HUES64 (cell line): ENCODE measurements around the gene PHAF1.

Source experiments
- H3K27ac ChIP-seq: 2 replicates; pipeline ENCODE4 v1.7.0; 2013; ENCODE audit warnings: low read depth, low read length, inconsistent platforms
- H3K27me3 ChIP-seq: 2 replicates; pipeline ENCODE4 v1.6.1; 2013; ENCODE audit warnings: mild to moderate bottlenecking, low read length; ENCODE audit not compliant: insufficient read depth
- H3K36me3 ChIP-seq: 2 replicates; pipeline ENCODE4 v1.6.1; 2013; ENCODE audit warnings: mild to moderate bottlenecking, low read length; ENCODE audit not compliant: insufficient read depth
- H3K4me1 ChIP-seq: 2 replicates; pipeline ENCODE4 v1.6.1; 2013; ENCODE audit warnings: mild to moderate bottlenecking, low read length, moderate library complexity; ENCODE audit not compliant: insufficient read depth
- H3K4me3 ChIP-seq: 2 replicates; pipeline ENCODE4 v1.5.1; 2013; ENCODE audit warnings: mild to moderate bottlenecking, low read length, moderate library complexity
- H3K9ac ChIP-seq: 2 replicates; pipeline ENCODE4 v1.6.1; 2013; ENCODE audit warnings: mild to moderate bottlenecking, low read depth, low read length
- H3K9me3 ChIP-seq: 2 replicates; pipeline ENCODE4 v1.6.1; 2013; ENCODE audit warnings: low read depth, low read length; ENCODE audit not compliant: insufficient read depth
- WGBS: fragments of 150-250, 120-280 bp; methylation state at CpG from one replicate; pipeline ENCODE4 v1.1.7; 2013; ENCODE audit warnings: missing lambda C conversion rate; 5-methylcytosine and 5-hydroxymethylcytosine counted together

PHAF1 gene

GRCh38 chr16:67087803-67088202 is 21.9 kb upstream of the PHAF1 start:
- Histone ChIP-seq H3K4me3 (no peak overlapping the region), H3K9ac (no peak overlapping the region), H3K36me3 (peaks cover 11% of the 10 kb centered on the region; the same call in 1 of the 2 replicates), H3K27me3 (no peaks in the 10 kb centered on the region), H3K9me3 (no peaks in the 10 kb centered on the region), H3K27ac (no peak overlapping the region), H3K4me1 (no peaks in the 10 kb centered on the region; the same call in 1 of the 2 replicates)

GRCh38 chr16:67088551-67088950 is 21.2 kb upstream of the PHAF1 start:
- no peak overlapping the region for H3K9ac ChIP-seq
- WGBS: 88% methylated on average over 4 of the region's 4 CpGs
- no peaks in the 10 kb centered on the region; the same call in 1 of the 2 replicates for H3K4me1 ChIP-seq
- H3K4me3 ChIP-seq: no peak overlapping the region
- H3K27ac ChIP-seq: no peak overlapping the region
- no peaks in the 10 kb centered on the region for H3K27me3 ChIP-seq
- peaks cover 8% of the 10 kb centered on the region; the same call in 1 of the 2 replicates for H3K36me3 ChIP-seq
- no peaks in the 10 kb centered on the region for H3K9me3 ChIP-seq

GRCh38 chr16:67089101-67089500 is 20.6 kb upstream of the PHAF1 start:
- no peak overlapping the region for H3K4me3 ChIP-seq
- no peaks in the 10 kb centered on the region for H3K27me3 ChIP-seq
- H3K27ac ChIP-seq: no peak overlapping the region
- H3K9me3 ChIP-seq: no peaks in the 10 kb centered on the region
- no peak overlapping the region for H3K9ac ChIP-seq
- no peaks in the 10 kb centered on the region; the same call in 1 of the 2 replicates for H3K4me1 ChIP-seq
- peaks cover 6% of the 10 kb centered on the region; the same call in 1 of the 2 replicates for H3K36me3 ChIP-seq

GRCh38 chr16:67091906-67092566 is 17.7 kb upstream of the PHAF1 start:
- no peaks in the 10 kb centered on the region for H3K27me3 ChIP-seq
- WGBS: 96% methylated on average over 4 of the region's 4 CpGs
- no peak overlapping the region for H3K27ac ChIP-seq
- H3K9me3 ChIP-seq: no peaks in the 10 kb centered on the region
- no peaks in the 10 kb centered on the region; the same call in 1 of the 2 replicates for H3K36me3 ChIP-seq
- no peak overlapping the region for H3K4me3 ChIP-seq
- H3K4me1 ChIP-seq: no peaks in the 10 kb centered on the region; the same call in 1 of the 2 replicates
- H3K9ac ChIP-seq: no peak overlapping the region

GRCh38 chr16:67093098-67093726 is 16.5 kb upstream of the PHAF1 start:
- peaks cover under 1% of the 10 kb centered on the region; the same call in 1 of the 2 replicates for H3K36me3 ChIP-seq
- no peaks in the 10 kb centered on the region; the same call in 1 of the 2 replicates for H3K4me1 ChIP-seq
- WGBS: 95% methylated on average over 4 of the region's 4 CpGs
- H3K27ac ChIP-seq: no peak overlapping the region
- no peak overlapping the region for H3K9ac ChIP-seq
- H3K9me3 ChIP-seq: no peaks in the 10 kb centered on the region
- no peaks in the 10 kb centered on the region for H3K27me3 ChIP-seq
- no peak overlapping the region for H3K4me3 ChIP-seq

- H3K9me3 ChIP-seq: no peaks in the 10 kb centered on the region
- H3K27me3 ChIP-seq: no peaks in the 10 kb centered on the region
- no peak overlapping the region for H3K27ac ChIP-seq
- H3K4me1 ChIP-seq: no peaks in the 10 kb centered on the region
- WGBS: 96% methylated on average over 2 of the region's 2 CpGs
- peaks cover 18% of the 10 kb centered on the region for H3K36me3 ChIP-seq
- no peak overlapping the region for H3K4me3 ChIP-seq
- H3K9ac ChIP-seq: no peak overlapping the region
These were observed 11.1 kb upstream of the PHAF1 start for GRCh38 chr16:67098599-67098998.

- H3K4me3 ChIP-seq: no peak overlapping the region
- no peaks in the 10 kb centered on the region for H3K4me1 ChIP-seq
- no peaks in the 10 kb centered on the region for H3K27me3 ChIP-seq
- H3K9me3 ChIP-seq: no peaks in the 10 kb centered on the region
- WGBS: 83% methylated on average over 1 of the region's 1 CpG
- H3K36me3 ChIP-seq: peaks cover 18% of the 10 kb centered on the region
- H3K27ac ChIP-seq: no peak overlapping the region
- no peak overlapping the region for H3K9ac ChIP-seq
These were observed 9.0 kb upstream of the PHAF1 start for GRCh38 chr16:67100569-67101310.

GRCh38 chr16:67101311-67102082 is 8.2 kb upstream of the PHAF1 start:
- Histone ChIP-seq H3K9me3 (no peaks in the 10 kb centered on the region), H3K27me3 (no peaks in the 10 kb centered on the region), H3K4me1 (no peaks in the 10 kb centered on the region), H3K9ac (no peak overlapping the region), H3K27ac (no peak overlapping the region), H3K4me3 (no peak overlapping the region), H3K36me3 (peaks cover 18% of the 10 kb centered on the region)
- whole genome bisulfite sequencing: 96% methylated on average over 3 of the region's 4 CpGs

- Histone ChIP-seq H3K4me1 (no peaks in the 10 kb centered on the region), H3K36me3 (peaks cover 10% of the 10 kb centered on the region; the same call in 1 of the 2 replicates), H3K9me3 (no peaks in the 10 kb centered on the region), H3K9ac (no peak overlapping the region), H3K27ac (no peak overlapping the region), H3K4me3 (no peak overlapping the region), H3K27me3 (no peaks in the 10 kb centered on the region)
- 73% methylated on average over 4 of the region's 4 CpGs for WGBS
These were observed 5.7 kb upstream of the PHAF1 start for GRCh38 chr16:67104061-67104460.

GRCh38 chr16:67104845-67105244 is 4.9 kb upstream of the PHAF1 start:
- WGBS: 96% methylated on average over 6 of the region's 6 CpGs
- peaks cover 2% of the 10 kb centered on the region; the same call in 1 of the 2 replicates for H3K36me3 ChIP-seq
- H3K4me1 ChIP-seq: no peaks in the 10 kb centered on the region
- no peaks in the 10 kb centered on the region for H3K27me3 ChIP-seq
- no peak overlapping the region for H3K4me3 ChIP-seq
- H3K9me3 ChIP-seq: no peaks in the 10 kb centered on the region
- H3K27ac ChIP-seq: no peak overlapping the region
- H3K9ac ChIP-seq: no peak overlapping the region
